ENCODE measurements around the gene NMNAT3. TPM values are rescaled to one million over a fixed set of nuclear protein-coding genes. Genes with fewer than 3 reads are reported as not detected.
A peak's percentile ranks its signal among the peaks of the same experiment; 100 is the strongest.

The NMNAT3 gene
- total RNA-seq, 2 donors from 2014 or later, result 6.4 to 9.5 TPM

GRCh38 chr3:139689708-139690228 lies 12.0 kb upstream of the NMNAT3 start:
- Mint-ChIP-seq H3K27ac (no peak overlapping the region), H3K4me1 (ENCODE audit: low read depth) (no peaks in the 10 kb centered on the region), H3K36me3 (ENCODE audit: insufficient read depth in 2 of 2) (no peaks in the 10 kb centered on the region), H3K27me3 (ENCODE audit: low read depth) (peaks cover 24% of the 10 kb centered on the region), H3K4me3 (no peak overlapping the region), H3K9me3 (no peaks in the 10 kb centered on the region)
- DNase-seq (no peak), ATAC-seq (replicated peaks in 1 of 2) (no peak)

- no peak overlapping the region for H3K4me3 Mint-ChIP-seq
- no peak for DNase-seq
- H3K4me1 Mint-ChIP-seq (ENCODE audit: low read depth), result no peaks in the 10 kb centered on the region
- no peak overlapping the region for H3K27ac Mint-ChIP-seq
- ATAC-seq (replicated peaks in 1 of 2), result no peak
- H3K36me3 Mint-ChIP-seq (ENCODE audit: insufficient read depth in 2 of 2), result no peaks in the 10 kb centered on the region
- H3K9me3 Mint-ChIP-seq, result no peaks in the 10 kb centered on the region
- peaks cover 24% of the 10 kb centered on the region for H3K27me3 Mint-ChIP-seq (ENCODE audit: low read depth)
These were observed 11.3 kb upstream of the NMNAT3 start for GRCh38 chr3:139689122-139689521.

- DNase-seq (no peak), ATAC-seq (replicated peaks in 1 of 2) (no peak)
- Mint-ChIP-seq H3K27ac (no peak overlapping the region), H3K27me3 (ENCODE audit: low read depth) (peaks cover 24% of the 10 kb centered on the region), H3K9me3 (peaks cover 1% of the 10 kb centered on the region in 2 donors), H3K36me3 (ENCODE audit: insufficient read depth in 2 of 2) (no peaks in the 10 kb centered on the region), H3K4me3 (no peak overlapping the region), H3K4me1 (ENCODE audit: low read depth) (no peaks in the 10 kb centered on the region)
These were observed 9.7 kb upstream of the NMNAT3 start for GRCh38 chr3:139687431-139687830.

GRCh38 chr3:139686624-139687023 lies 8.9 kb upstream of the NMNAT3 start:
- Mint-ChIP-seq H3K36me3 (ENCODE audit: insufficient read depth in 2 of 2) (no peaks in the 10 kb centered on the region), H3K27ac (no peak overlapping the region), H3K27me3 (ENCODE audit: low read depth) (peaks cover 26% of the 10 kb centered on the region), H3K4me3 (no peak overlapping the region), H3K4me1 (ENCODE audit: low read depth) (no peaks in the 10 kb centered on the region), H3K9me3 (peaks cover 1% of the 10 kb centered on the region in 2 donors)
- DNase-seq (no peak), ATAC-seq (replicated peaks in 1 of 2) (no peak)

- Mint-ChIP-seq H3K4me1 (ENCODE audit: low read depth) (no peaks in the 10 kb centered on the region), H3K27me3 (ENCODE audit: low read depth) (peaks cover 29% of the 10 kb centered on the region), H3K9me3 (peaks cover 1% of the 10 kb centered on the region in 2 donors), H3K4me3 (no peak overlapping the region), H3K36me3 (ENCODE audit: insufficient read depth in 2 of 2) (no peaks in the 10 kb centered on the region), H3K27ac (no peak overlapping the region)
- DNase-seq, result no peak
- ATAC-seq (replicated peaks in 1 of 2), result no peak
These were observed 8.4 kb upstream of the NMNAT3 start for GRCh38 chr3:139686206-139686605.

- no peak overlapping the region for H3K27ac Mint-ChIP-seq
- H3K27me3 Mint-ChIP-seq (ENCODE audit: low read depth), result peaks cover 6% of the 10 kb centered on the region
- H3K4me3 Mint-ChIP-seq, result no peak overlapping the region
- peaks cover 14% of the 10 kb centered on the region for H3K4me1 Mint-ChIP-seq (ENCODE audit: low read depth)
- H3K36me3 Mint-ChIP-seq (ENCODE audit: insufficient read depth in 2 of 2), result no peaks in the 10 kb centered on the region
- peaks cover 1% of the 10 kb centered on the region in 2 donors for H3K9me3 Mint-ChIP-seq
- DNase-seq (no peak), ATAC-seq (replicated peaks in 1 of 2) (no peak)
These were observed 1.5 kb upstream of the NMNAT3 start for GRCh38 chr3:139679220-139679775.

- peaks cover 6% of the 10 kb centered on the region for H3K27me3 Mint-ChIP-seq (ENCODE audit: low read depth)
- DNase-seq, result no peak
- H3K4me1 Mint-ChIP-seq (ENCODE audit: low read depth), result peaks cover 14% of the 10 kb centered on the region
- H3K27ac Mint-ChIP-seq, result no peak overlapping the region
- H3K36me3 Mint-ChIP-seq (ENCODE audit: insufficient read depth in 2 of 2), result no peaks in the 10 kb centered on the region
- peak overlapping the region; percentile 82 to 86 for H3K4me3 Mint-ChIP-seq
- ATAC-seq (replicated peaks in 1 of 2), result no peak
- H3K9me3 Mint-ChIP-seq, result no peaks in the 10 kb centered on the region
These were observed 962 bp downstream of the NMNAT3 start for GRCh38 chr3:139676632-139677387.

- no peak for DNase-seq
- Mint-ChIP-seq H3K27me3 (ENCODE audit: low read depth) (no peaks in the 10 kb centered on the region), H3K36me3 (ENCODE audit: insufficient read depth in 2 of 2) (no peaks in the 10 kb centered on the region), H3K4me3 (peak overlapping the region in 1 of 2 donors; percentile 86), H3K4me1 (ENCODE audit: low read depth) (peaks cover 14% of the 10 kb centered on the region), H3K27ac (no peak overlapping the region), H3K9me3 (no peaks in the 10 kb centered on the region)
- ATAC-seq (replicated peaks in 1 of 2), result no peak
These were observed 1.7 kb downstream of the NMNAT3 start for GRCh38 chr3:139676108-139676507.

GRCh38 chr3:139675327-139675726 lies 2.4 kb downstream of the NMNAT3 start:
- no peaks in the 10 kb centered on the region for H3K9me3 Mint-ChIP-seq
- H3K27me3 Mint-ChIP-seq (ENCODE audit: low read depth), result no peaks in the 10 kb centered on the region
- ATAC-seq (replicated peaks in 1 of 2) (no peak), DNase-seq (no peak)
- no peaks in the 10 kb centered on the region for H3K36me3 Mint-ChIP-seq (ENCODE audit: insufficient read depth in 2 of 2)
- no peak overlapping the region for H3K4me3 Mint-ChIP-seq
- H3K27ac Mint-ChIP-seq, result no peak overlapping the region
- peaks cover 14% of the 10 kb centered on the region for H3K4me1 Mint-ChIP-seq (ENCODE audit: low read depth)

GRCh38 chr3:139674571-139675260 lies 3.1 kb downstream of the NMNAT3 start:
- Mint-ChIP-seq H3K36me3 (ENCODE audit: insufficient read depth in 2 of 2) (no peaks in the 10 kb centered on the region), H3K27me3 (ENCODE audit: low read depth) (no peaks in the 10 kb centered on the region), H3K27ac (no peak overlapping the region), H3K4me3 (no peak overlapping the region), H3K9me3 (no peaks in the 10 kb centered on the region), H3K4me1 (ENCODE audit: low read depth) (peaks cover 14% of the 10 kb centered on the region)
- no peak for DNase-seq
- ATAC-seq (replicated peaks in 1 of 2), result no peak

GRCh38 chr3:139672884-139673283 lies 4.9 kb downstream of the NMNAT3 start:
- H3K4me1 Mint-ChIP-seq (ENCODE audit: low read depth), result peaks cover 14% of the 10 kb centered on the region
- H3K36me3 Mint-ChIP-seq (ENCODE audit: insufficient read depth in 2 of 2), result no peaks in the 10 kb centered on the region
- H3K27me3 Mint-ChIP-seq (ENCODE audit: low read depth), result no peaks in the 10 kb centered on the region
- H3K27ac Mint-ChIP-seq, result no peak overlapping the region
- ATAC-seq (replicated peaks in 1 of 2) (no peak), DNase-seq (no peak)
- no peaks in the 10 kb centered on the region for H3K9me3 Mint-ChIP-seq
- H3K4me3 Mint-ChIP-seq, result no peak overlapping the region

GRCh38 chr3:139671863-139672646 lies 5.7 kb downstream of the NMNAT3 start:
- DNase-seq (no peak), ATAC-seq (replicated peaks in 1 of 2) (no peak)
- H3K27me3 Mint-ChIP-seq (ENCODE audit: low read depth), result no peaks in the 10 kb centered on the region
- H3K4me1 Mint-ChIP-seq (ENCODE audit: low read depth), result peaks cover 11% of the 10 kb centered on the region
- no peak overlapping the region for H3K4me3 Mint-ChIP-seq
- no peaks in the 10 kb centered on the region for H3K9me3 Mint-ChIP-seq
- no peaks in the 10 kb centered on the region for H3K36me3 Mint-ChIP-seq (ENCODE audit: insufficient read depth in 2 of 2)
- no peak overlapping the region for H3K27ac Mint-ChIP-seq

GRCh38 chr3:139671107-139671506 lies 6.7 kb downstream of the NMNAT3 start:
- Mint-ChIP-seq H3K4me1 (ENCODE audit: low read depth) (peaks cover 2% of the 10 kb centered on the region), H3K36me3 (ENCODE audit: insufficient read depth in 2 of 2) (no peaks in the 10 kb centered on the region), H3K9me3 (no peaks in the 10 kb centered on the region), H3K4me3 (no peak overlapping the region), H3K27ac (no peak overlapping the region), H3K27me3 (ENCODE audit: low read depth) (no peaks in the 10 kb centered on the region)
- DNase-seq (no peak), ATAC-seq (replicated peaks in 1 of 2) (no peak)
